Brain pericyte (primary cell): ENCODE data around the gene FHIT.

Experiments used
- DNase-seq: peaks from one replicate; pipeline ENCODE4 v3.0.0-alpha.2; 2012; ENCODE audit warnings: low read depth, low spot score

The FHIT gene

GRCh38 chr3:60177726-60178125 is 1073.5 kb downstream of the FHIT start:
- no peak for DNase-seq

- no peak for DNase-seq
Measured at GRCh38 chr3:60176614-60177013, 1074.6 kb downstream of the FHIT start.

- DNase-seq: no peak
Measured at GRCh38 chr3:60175680-60176079, 1075.6 kb downstream of the FHIT start.

GRCh38 chr3:60169755-60170154 is 1081.5 kb downstream of the FHIT start:
- DNase-seq: no peak

GRCh38 chr3:60167186-60167585 is 1084.1 kb downstream of the FHIT start:
- DNase-seq: no peak

GRCh38 chr3:60160822-60161748 is 1090.2 kb downstream of the FHIT start:
- DNase-seq: no peak

GRCh38 chr3:60160111-60160821 is 1091.0 kb downstream of the FHIT start:
- no peak for DNase-seq

GRCh38 chr3:60158035-60158434 is 1093.2 kb downstream of the FHIT start:
- DNase-seq: no peak

- no peak for DNase-seq
Measured at GRCh38 chr3:60154011-60154410, 1097.2 kb downstream of the FHIT start.

- DNase-seq: no peak
Measured at GRCh38 chr3:60153221-60153999, 1097.8 kb downstream of the FHIT start.

- no peak for DNase-seq
Measured at GRCh38 chr3:60149501-60149900, 1101.8 kb downstream of the FHIT start.

- no peak for DNase-seq
Measured at GRCh38 chr3:60147249-60147950, 1103.9 kb downstream of the FHIT start.

GRCh38 chr3:60146121-60146520 is 1105.1 kb downstream of the FHIT start:
- DNase-seq: no peak

GRCh38 chr3:60144071-60144470 is 1107.2 kb downstream of the FHIT start:
- no peak for DNase-seq

GRCh38 chr3:60142009-60142408 is 1109.2 kb downstream of the FHIT start:
- DNase-seq: no peak

GRCh38 chr3:60140160-60140559 is 1111.1 kb downstream of the FHIT start:
- no peak for DNase-seq

GRCh38 chr3:60136601-60137000 is 1114.7 kb downstream of the FHIT start:
- no peak for DNase-seq

GRCh38 chr3:60135474-60135873 is 1115.8 kb downstream of the FHIT start:
- no peak for DNase-seq

- no peak for DNase-seq
Measured at GRCh38 chr3:60133269-60134162, 1117.7 kb downstream of the FHIT start.

- DNase-seq: no peak
Measured at GRCh38 chr3:60131618-60132017, 1119.6 kb downstream of the FHIT start.
